ENCODE data around the gene NUMB.

DNA sequence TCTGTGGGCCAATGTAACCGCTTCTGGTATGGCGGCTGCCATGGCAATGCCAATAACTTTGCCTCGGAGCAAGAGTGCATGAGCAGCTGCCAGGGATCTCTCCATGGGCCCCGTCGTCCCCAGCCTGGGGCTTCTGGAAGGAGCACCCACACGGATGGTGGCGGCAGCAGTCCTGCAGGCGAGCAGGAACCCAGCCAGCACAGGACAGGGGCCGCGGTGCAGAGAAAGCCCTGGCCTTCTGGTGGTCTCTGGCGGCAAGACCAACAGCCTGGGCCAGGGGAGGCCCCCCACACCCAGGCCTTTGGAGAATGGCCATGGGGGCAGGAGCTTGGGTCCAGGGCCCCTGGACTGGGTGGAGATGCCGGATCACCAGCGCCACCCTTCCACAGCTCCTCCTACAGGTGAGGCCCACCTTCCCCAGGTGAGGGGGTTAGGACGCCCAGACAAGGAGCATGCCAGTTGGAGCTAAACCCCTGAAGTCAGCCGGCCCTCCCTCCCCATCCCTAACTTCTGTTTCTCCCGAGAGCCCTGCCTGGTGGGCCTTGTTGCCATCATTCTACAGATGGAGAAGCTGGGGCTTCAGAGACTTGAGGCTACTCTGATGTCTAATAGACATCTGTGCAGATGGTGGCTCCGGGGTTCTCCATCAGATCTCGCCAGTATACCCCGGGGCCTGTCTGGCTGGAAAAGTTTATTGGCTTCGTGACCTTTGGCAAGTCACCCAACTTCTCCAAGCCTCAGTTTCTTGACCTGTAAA, 195.7 kb downstream of the NUMB start:
- TF ChIP-seq, protein P1, sequence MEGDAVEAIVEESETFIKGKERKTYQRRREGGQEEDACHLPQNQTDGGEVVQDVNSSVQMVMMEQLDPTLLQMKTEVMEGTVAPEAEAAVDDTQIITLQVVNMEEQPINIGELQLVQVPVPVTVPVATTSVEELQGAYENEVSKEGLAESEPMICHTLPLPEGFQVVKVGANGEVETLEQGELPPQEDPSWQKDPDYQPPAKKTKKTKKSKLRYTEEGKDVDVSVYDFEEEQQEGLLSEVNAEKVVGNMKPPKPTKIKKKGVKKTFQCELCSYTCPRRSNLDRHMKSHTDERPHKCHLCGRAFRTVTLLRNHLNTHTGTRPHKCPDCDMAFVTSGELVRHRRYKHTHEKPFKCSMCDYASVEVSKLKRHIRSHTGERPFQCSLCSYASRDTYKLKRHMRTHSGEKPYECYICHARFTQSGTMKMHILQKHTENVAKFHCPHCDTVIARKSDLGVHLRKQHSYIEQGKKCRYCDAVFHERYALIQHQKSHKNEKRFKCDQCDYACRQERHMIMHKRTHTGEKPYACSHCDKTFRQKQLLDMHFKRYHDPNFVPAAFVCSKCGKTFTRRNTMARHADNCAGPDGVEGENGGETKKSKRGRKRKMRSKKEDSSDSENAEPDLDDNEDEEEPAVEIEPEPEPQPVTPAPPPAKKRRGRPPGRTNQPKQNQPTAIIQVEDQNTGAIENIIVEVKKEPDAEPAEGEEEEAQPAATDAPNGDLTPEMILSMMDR (IDR thresholded peaks at IDR 0.05), result no peak
- TF ChIP-seq POLR2A (IDR thresholded peaks at IDR 0.05), result no peak
